Measurements from ENCODE around the gene CUL9. TPM values are rescaled to one million over a fixed set of nuclear protein-coding genes. Genes with fewer than 3 reads are reported as not detected.

The CUL9 gene
- total RNA-seq, 1 donor from 2014 or later = 37.5 TPM

GRCh38 chr6:43174263-43175112 lies 7.5 kb upstream of the CUL9 start:
- peak overlapping the region; percentile 97 for H3K27ac Mint-ChIP-seq (ENCODE audit: unreplicated experiment)
- H3K4me1 Mint-ChIP-seq = peaks cover 39% of the 10 kb centered on the region

GRCh38 chr6:43175676-43176422 lies 6.1 kb upstream of the CUL9 start:
- peaks cover 31% of the 10 kb centered on the region for H3K4me1 Mint-ChIP-seq
- H3K27me3 Mint-ChIP-seq (ENCODE audit: low read depth) = no peaks in the 10 kb centered on the region

More at GRCh38 chr6:43174263-43175112, 7.5 kb upstream of the CUL9 start:
- DNase-seq (ENCODE audit: low read depth, low spot score) = peak; percentile 90
- H3K36me3 Mint-ChIP-seq (ENCODE audit: low read depth) = peaks cover 5% of the 10 kb centered on the region
- no peaks in the 10 kb centered on the region for H3K9me3 Mint-ChIP-seq
- peak; percentile 26 for TF ChIP-seq CTCF (conservative IDR thresholded peaks at IDR 0.05)
- H3K4me3 Mint-ChIP-seq = peak overlapping the region; percentile 89
- H3K27me3 Mint-ChIP-seq (ENCODE audit: low read depth) = no peaks in the 10 kb centered on the region

GRCh38 chr6:43176423-43176786 lies 5.6 kb upstream of the CUL9 start:
- peaks cover 5% of the 10 kb centered on the region for H3K36me3 Mint-ChIP-seq (ENCODE audit: low read depth)
- no peak for TF ChIP-seq CTCF (conservative IDR thresholded peaks at IDR 0.05)
- no peaks in the 10 kb centered on the region for H3K27me3 Mint-ChIP-seq (ENCODE audit: low read depth)
- peaks cover 34% of the 10 kb centered on the region for H3K4me1 Mint-ChIP-seq
- no peak overlapping the region for H3K27ac Mint-ChIP-seq (ENCODE audit: unreplicated experiment)
- no peak overlapping the region for H3K4me3 Mint-ChIP-seq
- no peak for DNase-seq (ENCODE audit: low read depth, low spot score)
- no peaks in the 10 kb centered on the region for H3K9me3 Mint-ChIP-seq

More at GRCh38 chr6:43175676-43176422, 6.1 kb upstream of the CUL9 start:
- TF ChIP-seq CTCF (conservative IDR thresholded peaks at IDR 0.05) = no peak
- H3K27ac Mint-ChIP-seq (ENCODE audit: unreplicated experiment) = peak overlapping the region; percentile 62
- no peak overlapping the region for H3K4me3 Mint-ChIP-seq
- DNase-seq (ENCODE audit: low read depth, low spot score) = no peak
- no peaks in the 10 kb centered on the region for H3K9me3 Mint-ChIP-seq
- H3K36me3 Mint-ChIP-seq (ENCODE audit: low read depth) = peaks cover 5% of the 10 kb centered on the region

GRCh38 chr6:43178150-43178549 lies 3.8 kb upstream of the CUL9 start:
- H3K9me3 Mint-ChIP-seq = no peaks in the 10 kb centered on the region
- peaks cover 5% of the 10 kb centered on the region for H3K36me3 Mint-ChIP-seq (ENCODE audit: low read depth)
- H3K27ac Mint-ChIP-seq (ENCODE audit: unreplicated experiment) = no peak overlapping the region

More at GRCh38 chr6:43178150-43178549, 3.8 kb upstream of the CUL9 start:
- TF ChIP-seq CTCF (conservative IDR thresholded peaks at IDR 0.05) = no peak
- H3K4me3 Mint-ChIP-seq = peak overlapping the region; percentile 80
- peaks cover 36% of the 10 kb centered on the region for H3K4me1 Mint-ChIP-seq
- no peaks in the 10 kb centered on the region for H3K27me3 Mint-ChIP-seq (ENCODE audit: low read depth)
- DNase-seq (ENCODE audit: low read depth, low spot score) = no peak

All from neural crest cell (in vitro differentiated cells).